Measurements from ENCODE around the gene S1PR5.
"Not testable (repeated sequence)": the region's sequence is repeated elsewhere in the genome, so short reads cannot be mapped to it uniquely, and the experiment has no call there.

S1PR5 gene

GRCh38 chr19:10552510-10553053, 35.3 kb upstream of the S1PR5 start:
- in situ Hi-C loops (cut with MboI; ENCODE audit: low sequenced_read_pairs, unreplicated experiment): no loop called here
- TF ChIP-seq CTCF (IDR thresholded peaks at IDR 0.05; ENCODE audit: borderline replicate concordance, control extremely low read depth, extremely low read depth, insufficient read depth, missing control alignments): no peak
- no peak for DNase-seq (ENCODE audit: low spot score)

- in situ Hi-C loops (cut with MboI; ENCODE audit: low sequenced_read_pairs, unreplicated experiment): no loop called here
- no peak for DNase-seq (ENCODE audit: low spot score)
- no peak for TF ChIP-seq CTCF (IDR thresholded peaks at IDR 0.05; ENCODE audit: borderline replicate concordance, control extremely low read depth, extremely low read depth, insufficient read depth, missing control alignments)
Measured at GRCh38 chr19:10551698-10552301, 34.6 kb upstream of the S1PR5 start.

GRCh38 chr19:10551006-10551405, 33.8 kb upstream of the S1PR5 start:
- in situ Hi-C loops (cut with MboI; ENCODE audit: low sequenced_read_pairs, unreplicated experiment): not testable (repeated sequence)

GRCh38 chr19:10550336-10550735, 33.1 kb upstream of the S1PR5 start:
- no peak for TF ChIP-seq CTCF (IDR thresholded peaks at IDR 0.05; ENCODE audit: borderline replicate concordance, control extremely low read depth, extremely low read depth, insufficient read depth, missing control alignments)
- in situ Hi-C loops (cut with MboI; ENCODE audit: low sequenced_read_pairs, unreplicated experiment): no loop called here
- no peak for DNase-seq (ENCODE audit: low spot score)

More at GRCh38 chr19:10551006-10551405, 33.8 kb upstream of the S1PR5 start:
- DNase-seq (ENCODE audit: low spot score): not testable (repeated sequence)

- in situ Hi-C loops (cut with MboI; ENCODE audit: low sequenced_read_pairs, unreplicated experiment): no loop called here
- TF ChIP-seq CTCF (IDR thresholded peaks at IDR 0.05; ENCODE audit: borderline replicate concordance, control extremely low read depth, extremely low read depth, insufficient read depth, missing control alignments): no peak
- no peak for DNase-seq (ENCODE audit: low spot score)
Measured at GRCh38 chr19:10549733-10550132, 32.5 kb upstream of the S1PR5 start.

GRCh38 chr19:10548746-10549276, 31.6 kb upstream of the S1PR5 start:
- DNase-seq (ENCODE audit: low spot score): no peak
- no peak for TF ChIP-seq CTCF (IDR thresholded peaks at IDR 0.05; ENCODE audit: borderline replicate concordance, control extremely low read depth, extremely low read depth, insufficient read depth, missing control alignments)
- in situ Hi-C loops (cut with MboI; ENCODE audit: low sequenced_read_pairs, unreplicated experiment): no loop called here

- in situ Hi-C loops (cut with MboI; ENCODE audit: low sequenced_read_pairs, unreplicated experiment): no loop called here
- no peak for DNase-seq (ENCODE audit: low spot score)
- no peak for TF ChIP-seq CTCF (IDR thresholded peaks at IDR 0.05; ENCODE audit: borderline replicate concordance, control extremely low read depth, extremely low read depth, insufficient read depth, missing control alignments)
Measured at GRCh38 chr19:10546817-10547216, 29.6 kb upstream of the S1PR5 start.
